Measurements from ENCODE around the gene CNGB1. TPM values are rescaled to one million over a fixed set of nuclear protein-coding genes. Genes with fewer than 3 reads are reported as not detected.

CNGB1 gene
- polyA plus RNA-seq, 1 of the 3 experiments (the other 2 are of a cell fraction) = 0.05 TPM

- TF ChIP-seq USF1 (IDR thresholded peaks at IDR 0.05; ENCODE audit: borderline replicate concordance, low read depth) = no peak
- TF ChIP-seq SMC3 (IDR thresholded peaks at IDR 0.05; ENCODE audit: low read depth, low read length) = peak; percentile 54
- no peak for TF ChIP-seq RFX5 (IDR thresholded peaks at IDR 0.05; ENCODE audit: low read length)
- TF ChIP-seq GABPA (IDR thresholded peaks at IDR 0.05; ENCODE audit: low read depth) = peak; percentile 67
- no peak for TF ChIP-seq IRF3 (IDR thresholded peaks at IDR 0.05; ENCODE audit: low read depth, low read length)
- TF ChIP-seq FOXJ3 (CRISPR knock-in tag; IDR thresholded peaks at IDR 0.05) = no peak
- TF ChIP-seq EP300 (IDR thresholded peaks at IDR 0.05; ENCODE audit: borderline replicate concordance in 1 of 2, low read depth in 1 of 2, low read length in 1 of 2) = no peak
- TF ChIP-seq NFIC (IDR thresholded peaks at IDR 0.05; ENCODE audit: borderline replicate concordance) = no peak
- TF ChIP-seq TEAD4 (IDR thresholded peaks at IDR 0.05; ENCODE audit: borderline replicate concordance, insufficient read depth) = no peak
- TF ChIP-seq USF2 (IDR thresholded peaks at IDR 0.05; ENCODE audit: borderline replicate concordance, low read depth, low read length) = no peak
Observed at GRCh38 chr16:58000706-58001676, 30.1 kb upstream of the CNGB1 start, which contains the start of gene USB1 (continued).

- Histone ChIP-seq H4K20me1 (ENCODE audit: insufficient read depth) (0 out of 2 replicates have a peak, but pooled peaks cover 6% of the 10 kb centered on the region), H3K9me2 (no peaks in the 10 kb centered on the region), H3K36me3 (replicated peaks in 1 of 2; ENCODE audit: control insufficient read depth in 1 of 2, insufficient read depth in 2 of 2, low read length in 1 of 2) (peaks cover 9 to 29% of the 10 kb centered on the region in 2 experiments), H3K27ac (ENCODE audit: low read depth in 2 of 2, low read length in 1 of 2) (peak within 1 kb of the TSS; percentile 76 to 88), H2AFZ (ENCODE audit: low read depth) (peak within 1 kb of the TSS; percentile 97), H3K4me2 (peak within 1 kb of the TSS; percentile 100), H3K27me3 (ENCODE audit: insufficient read depth) (no peaks in the 10 kb centered on the region), H3K9me3 (no peaks in the 10 kb centered on the region), H3K4me3 (ENCODE audit: low read depth in 2 of 2, low read length in 1 of 2) (peak within 1 kb of the TSS; percentile 88 to 94), H3F3A (replicated peaks; ENCODE audit: insufficient read depth) (peaks cover 4% of the 10 kb centered on the region), H3K79me2 (ENCODE audit: insufficient read depth) (peaks cover 20% of the 10 kb centered on the region), H3K4me1 (ENCODE audit: control insufficient read depth in 1 of 2, insufficient read depth in 2 of 2, low read depth in 1 of 2, low read length in 1 of 2) (peaks cover 0 to 18% of the 10 kb centered on the region in 2 experiments; a peak in 2 of 4 replicates), H3K9ac (peak within 1 kb of the TSS; percentile 89)
- ChIA-PET POLR2A (no interaction called here), CTCF (interaction anchor here (0.6 to 6.2 kb wide), 36 partner anchors 8 to 486 kb away, joined by 3 to 71 read pairs (median 4); partner anchors contain the start of genes CNGB1 and KATNB1)
- no peak for DNase-seq
- TF ChIP-seq RCOR1 (IDR thresholded peaks at IDR 0.05; ENCODE audit: low read length) = no peak
- TF ChIP-seq SIN3A (IDR thresholded peaks at IDR 0.05; ENCODE audit: borderline replicate concordance, low read depth, low read length) = peak; percentile 1; the same call in 1 of the 2 replicates
- WGBS (ENCODE audit: low lambda C conversion rate) = 0% methylated on average over 4 of the region's 95 CpGs
Observed at GRCh38 chr16:57999971-58000705, 29.2 kb upstream of the CNGB1 start, which contains the start of gene ZNF319. Gene ZNF319, minus strand, starts transcription at chr16:58000672. Its CDS starts 2,407 bp downstream, at chr16:57998265.

Measured in SK-N-SH (cell line).